ENCODE results near the gene KDM4C.
"Not testable (repeated sequence)": the region's sequence is repeated elsewhere in the genome, so short reads cannot be mapped to it uniquely, and the experiment has no call there.

Gene KDM4C

DNA sequence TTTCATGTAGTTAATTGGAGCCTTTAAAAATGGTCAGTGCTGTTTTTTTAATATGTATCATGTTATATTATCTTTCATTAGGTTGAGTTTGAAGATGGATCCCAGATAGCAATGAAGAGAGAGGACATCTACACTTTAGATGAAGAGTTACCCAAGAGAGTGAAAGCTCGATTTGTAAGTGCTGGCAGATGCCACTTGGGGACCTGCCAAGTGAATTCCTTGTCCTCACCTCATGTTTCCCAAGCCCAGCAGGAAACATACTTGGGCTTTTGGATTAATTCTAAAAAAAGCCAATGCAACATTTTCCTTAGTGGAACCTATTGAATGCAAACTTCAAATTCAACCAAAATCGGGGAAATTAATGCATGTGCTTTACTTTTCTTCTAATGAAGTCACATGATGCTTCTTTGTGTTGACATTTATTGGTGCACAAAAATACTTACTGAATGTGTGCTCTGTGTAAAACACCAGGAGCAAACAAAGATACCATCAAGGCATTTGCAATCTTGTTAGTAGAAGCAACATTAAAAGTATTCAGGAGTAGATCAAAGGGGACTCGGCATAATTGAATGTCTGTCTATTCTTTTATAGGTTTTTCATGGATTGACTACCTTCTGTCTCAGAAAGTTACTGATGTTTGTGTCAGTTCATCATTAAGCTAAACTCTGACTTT lies 412.1 kb downstream of the KDM4C start:
- no peak for DNase-seq (ENCODE audit: low read depth in 2 of 2)

GRCh38 chr9:7171396-7172153 lies 413.8 kb downstream of the KDM4C start:
- DNase-seq (ENCODE audit: low read depth in 2 of 2), result no peak

DNA sequence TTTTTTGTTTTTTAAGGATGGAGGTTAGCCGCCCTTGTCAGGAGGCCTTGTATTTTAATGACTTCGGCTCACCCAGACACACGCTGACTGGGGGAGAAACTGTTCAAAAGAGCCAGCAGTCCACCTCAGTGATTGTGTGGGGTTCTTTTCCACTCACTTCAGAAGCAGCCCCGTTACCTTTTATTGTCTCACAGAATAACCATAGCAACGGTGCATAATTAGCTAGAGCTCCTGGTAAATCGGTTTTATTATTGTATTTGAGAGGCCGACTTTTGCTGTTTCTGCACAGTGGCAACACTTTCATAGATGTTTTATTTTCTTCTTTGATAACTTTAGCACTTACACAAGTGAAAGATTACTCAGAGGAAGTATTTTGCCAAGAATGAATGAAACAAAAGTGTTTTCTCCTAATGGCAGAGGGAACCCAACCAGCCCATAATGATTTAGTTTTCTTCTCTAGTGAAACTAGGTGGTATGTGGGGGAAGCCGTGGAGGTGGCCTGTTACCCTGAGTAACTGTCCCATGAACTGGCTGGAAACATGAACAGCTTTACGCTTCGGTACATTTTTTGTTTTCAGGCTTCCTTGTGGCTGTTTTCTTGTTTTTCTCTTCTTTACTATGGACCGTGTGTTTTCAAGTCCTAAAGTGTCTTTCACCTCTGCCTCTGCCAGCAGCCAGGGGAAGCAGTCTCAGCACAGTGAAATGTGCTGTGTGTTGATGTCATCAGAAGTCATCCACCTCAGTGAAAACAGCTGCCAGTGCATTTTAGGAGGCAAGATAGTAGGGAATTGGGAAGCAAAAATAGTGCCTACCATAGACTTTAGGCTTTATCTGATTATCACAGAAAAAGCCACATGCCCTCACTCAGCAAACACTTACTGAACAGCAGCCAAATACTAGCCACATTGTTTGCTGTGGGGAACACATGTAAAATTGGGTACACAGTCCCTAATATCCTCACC lies 414.7 kb downstream of the KDM4C start:
- DNase-seq (ENCODE audit: low read depth in 2 of 2), result no peak

GRCh38 chr9:7173139-7173538 lies 415.4 kb downstream of the KDM4C start:
- no peak for DNase-seq (ENCODE audit: low read depth in 2 of 2)

GRCh38 chr9:7174301-7174700 lies 416.5 kb downstream of the KDM4C start:
- no peak for DNase-seq (ENCODE audit: low read depth in 2 of 2)

DNA sequence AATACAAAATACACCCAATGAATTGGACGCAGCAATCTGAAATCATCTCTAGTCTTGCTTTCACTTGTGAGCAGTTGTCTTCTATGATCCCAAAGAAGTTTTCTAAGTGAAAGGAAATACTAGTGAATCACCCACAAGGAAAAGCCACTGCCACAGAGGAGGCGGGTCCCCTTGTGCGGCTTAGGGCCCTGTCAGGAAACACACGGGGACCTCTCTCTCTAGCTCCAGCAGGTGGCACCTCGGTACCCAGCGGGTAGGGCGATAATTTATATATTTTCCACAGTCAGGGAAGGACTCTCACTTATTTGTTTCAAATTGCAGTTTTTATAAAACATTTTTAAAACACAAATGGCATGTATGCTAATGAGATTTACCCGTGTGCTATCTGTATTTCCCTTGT lies 417.1 kb downstream of the KDM4C start:
- DNase-seq (ENCODE audit: low read depth in 2 of 2), result no peak

DNA sequence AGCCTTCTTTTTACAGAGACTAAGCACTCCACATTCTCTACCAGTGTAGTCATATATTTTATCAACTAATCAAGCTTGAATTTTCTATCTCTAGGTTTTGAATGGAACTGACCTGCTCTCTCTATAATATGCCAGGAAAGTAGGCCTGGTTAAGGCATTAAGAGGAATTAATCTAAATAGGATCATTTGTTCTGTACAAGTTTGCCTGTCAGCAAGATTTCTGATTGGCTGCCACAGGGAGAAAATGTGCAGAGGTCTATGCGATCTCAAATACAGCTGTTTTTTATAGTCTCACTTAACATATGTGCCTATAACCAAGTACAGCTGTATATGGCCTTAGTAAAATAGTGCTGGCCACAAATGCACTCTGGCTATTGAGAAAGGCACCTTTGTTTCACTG lies 418.8 kb downstream of the KDM4C start:
- DNase-seq (ENCODE audit: low read depth in 2 of 2), result no peak

GRCh38 chr9:7177383-7177782 lies 419.6 kb downstream of the KDM4C start:
- no peak for DNase-seq (ENCODE audit: low read depth in 2 of 2)

- no peak for DNase-seq (ENCODE audit: low read depth in 2 of 2)
Measured at GRCh38 chr9:7178729-7179128, 421.0 kb downstream of the KDM4C start.

GRCh38 chr9:7180247-7180646 lies 422.5 kb downstream of the KDM4C start:
- no peak for DNase-seq (ENCODE audit: low read depth in 2 of 2)

- DNase-seq (ENCODE audit: low read depth in 2 of 2), result not testable (repeated sequence)
Measured at GRCh38 chr9:7183139-7183538, 425.4 kb downstream of the KDM4C start.

GRCh38 chr9:7185612-7186011 lies 427.8 kb downstream of the KDM4C start:
- DNase-seq (ENCODE audit: low read depth in 2 of 2), result no peak

- DNase-seq (ENCODE audit: low read depth in 2 of 2), result no peak
Measured at GRCh38 chr9:7186175-7186574, 428.4 kb downstream of the KDM4C start.

- no peak for DNase-seq (ENCODE audit: low read depth in 2 of 2)
Measured at GRCh38 chr9:7192266-7192665, 434.5 kb downstream of the KDM4C start.

GRCh38 chr9:7195526-7195925 lies 437.8 kb downstream of the KDM4C start:
- DNase-seq (ENCODE audit: low read depth in 2 of 2), result no peak

GRCh38 chr9:7196467-7196866 lies 438.7 kb downstream of the KDM4C start:
- no peak for DNase-seq (ENCODE audit: low read depth in 2 of 2)

GRCh38 chr9:7201196-7201595 lies 443.4 kb downstream of the KDM4C start:
- no peak for DNase-seq (ENCODE audit: low read depth in 2 of 2)

DNA sequence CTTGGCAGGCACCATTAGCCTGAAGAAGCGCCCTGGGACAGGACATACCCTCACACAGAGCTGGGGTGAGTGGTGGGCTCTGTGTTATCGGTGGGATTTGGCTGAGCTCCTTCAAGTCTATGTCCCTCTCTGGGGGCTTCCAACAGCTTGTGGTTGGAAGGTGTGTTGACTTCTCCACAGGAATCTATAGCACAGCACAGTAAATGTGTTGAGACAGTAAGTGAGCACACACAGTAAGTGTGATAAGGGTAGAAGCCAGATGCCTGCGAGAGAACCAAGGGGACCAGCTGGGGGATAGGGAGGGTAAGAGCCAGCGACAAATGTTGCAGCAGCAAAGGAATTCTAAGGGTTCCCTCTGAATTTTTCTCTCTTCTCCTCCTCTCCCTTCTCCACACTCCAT lies 448.0 kb downstream of the KDM4C start:
- no peak for DNase-seq (ENCODE audit: low read depth in 2 of 2)

DNA sequence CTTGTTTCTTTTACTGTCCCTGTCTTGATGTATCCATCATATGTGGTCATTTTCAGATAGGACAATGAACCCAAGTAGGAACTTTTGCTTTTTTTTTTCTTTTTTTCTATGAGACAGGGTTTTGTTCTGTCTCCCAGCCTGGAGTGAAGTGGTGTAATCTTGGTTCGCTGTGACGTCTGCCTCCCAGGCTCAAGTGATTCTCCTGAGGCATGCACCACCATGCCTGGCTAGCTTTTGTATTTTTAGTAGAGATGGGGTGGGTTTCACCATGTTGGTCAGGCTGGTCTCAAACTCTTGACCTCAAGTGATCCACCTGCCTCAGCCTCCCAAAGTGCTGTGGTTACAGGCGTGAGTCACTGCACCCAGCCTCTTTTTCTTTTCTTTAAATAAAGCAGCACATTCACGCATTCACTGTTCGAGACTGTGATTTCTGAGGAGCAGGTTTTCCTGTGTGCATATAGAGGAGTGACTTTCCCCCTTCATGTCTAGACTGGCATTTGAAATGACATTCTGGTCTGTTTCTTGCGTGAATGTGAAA lies 448.5 kb downstream of the KDM4C start:
- DNase-seq (ENCODE audit: low read depth in 2 of 2), result no peak

GRCh38 chr9:7209016-7209715 lies 451.4 kb downstream of the KDM4C start:
- DNase-seq (ENCODE audit: low read depth in 2 of 2), result no peak

DNA sequence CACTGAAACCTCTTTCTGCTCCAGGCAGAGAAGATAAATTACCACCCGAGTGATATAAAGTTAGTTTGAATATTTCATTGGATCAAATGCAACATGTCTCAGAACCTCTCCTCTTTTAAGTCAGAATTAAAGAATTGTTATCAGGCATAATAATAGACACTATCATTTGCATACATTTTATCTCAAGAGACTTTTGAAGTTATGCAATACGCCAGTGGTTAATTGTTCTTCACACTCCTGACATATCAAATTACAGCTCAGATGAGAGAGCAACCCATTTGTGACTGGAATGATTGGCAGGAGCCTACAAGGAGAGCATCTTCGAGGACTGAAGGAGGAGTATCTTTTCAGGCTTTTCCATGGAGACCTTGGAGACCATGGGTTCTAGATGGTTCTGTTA lies 452.2 kb downstream of the KDM4C start:
- no peak for DNase-seq (ENCODE audit: low read depth in 2 of 2)
